ENCODE measurements around the gene OTX1. TPM values are rescaled to one million over a fixed set of nuclear protein-coding genes. Genes with fewer than 3 reads are reported as not detected.
"Not testable (repeated sequence)": the region's sequence is repeated elsewhere in the genome, so short reads cannot be mapped to it uniquely, and the experiment has no call there.

The OTX1 gene
- total RNA-seq, 1 donor from 2014 or later: not detected

DNA sequence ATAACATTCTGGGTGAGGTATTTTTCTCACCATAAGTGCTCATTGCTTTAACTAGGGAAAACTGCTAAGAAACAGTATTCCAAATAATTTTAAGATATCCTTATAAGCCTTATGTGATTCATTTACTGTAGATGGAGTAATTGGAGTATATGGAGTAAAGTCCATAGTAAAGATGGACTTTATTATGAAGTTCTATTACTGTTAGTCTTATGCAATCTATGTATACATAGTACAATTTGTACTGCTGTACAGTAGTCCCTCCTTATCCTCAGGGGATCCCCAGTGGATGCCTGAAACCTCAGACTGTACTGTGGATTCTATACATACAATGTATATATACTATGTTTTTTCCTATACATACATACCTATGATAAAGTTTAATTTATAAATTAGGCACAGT lies 41.1 kb upstream of the OTX1 start:
- TF ChIP-seq, protein P1, sequence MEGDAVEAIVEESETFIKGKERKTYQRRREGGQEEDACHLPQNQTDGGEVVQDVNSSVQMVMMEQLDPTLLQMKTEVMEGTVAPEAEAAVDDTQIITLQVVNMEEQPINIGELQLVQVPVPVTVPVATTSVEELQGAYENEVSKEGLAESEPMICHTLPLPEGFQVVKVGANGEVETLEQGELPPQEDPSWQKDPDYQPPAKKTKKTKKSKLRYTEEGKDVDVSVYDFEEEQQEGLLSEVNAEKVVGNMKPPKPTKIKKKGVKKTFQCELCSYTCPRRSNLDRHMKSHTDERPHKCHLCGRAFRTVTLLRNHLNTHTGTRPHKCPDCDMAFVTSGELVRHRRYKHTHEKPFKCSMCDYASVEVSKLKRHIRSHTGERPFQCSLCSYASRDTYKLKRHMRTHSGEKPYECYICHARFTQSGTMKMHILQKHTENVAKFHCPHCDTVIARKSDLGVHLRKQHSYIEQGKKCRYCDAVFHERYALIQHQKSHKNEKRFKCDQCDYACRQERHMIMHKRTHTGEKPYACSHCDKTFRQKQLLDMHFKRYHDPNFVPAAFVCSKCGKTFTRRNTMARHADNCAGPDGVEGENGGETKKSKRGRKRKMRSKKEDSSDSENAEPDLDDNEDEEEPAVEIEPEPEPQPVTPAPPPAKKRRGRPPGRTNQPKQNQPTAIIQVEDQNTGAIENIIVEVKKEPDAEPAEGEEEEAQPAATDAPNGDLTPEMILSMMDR (IDR thresholded peaks at IDR 0.05; ENCODE audit: borderline replicate concordance): no peak

DNA sequence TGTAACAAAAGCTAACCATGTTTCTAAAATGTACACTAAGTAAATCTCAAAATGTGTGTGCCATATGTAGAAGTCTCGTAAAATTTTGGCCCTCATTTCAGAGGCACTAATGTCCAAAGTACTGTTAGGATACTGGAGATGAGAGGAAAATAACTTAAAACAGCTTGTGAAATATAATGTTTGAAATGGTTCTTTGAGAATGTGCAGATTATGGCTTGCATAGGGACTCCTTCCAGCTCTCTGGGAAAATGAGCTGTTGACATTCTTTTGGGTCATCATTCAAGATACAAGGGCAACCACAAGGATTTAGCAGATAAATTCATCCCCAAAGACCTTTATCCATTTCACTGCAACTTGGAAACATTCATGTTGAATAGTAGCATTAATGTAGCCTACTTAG lies 38.1 kb upstream of the OTX1 start:
- intact Hi-C loops (cut with micrococcal nuclease): no loop called here
- DNase-seq: no peak
- H3K27ac ChIP-seq (replicated peaks): no peak overlapping the region
- no peaks in the 10 kb centered on the region for H3K27me3 ChIP-seq (ENCODE audit: low read depth)
- H3K36me3 ChIP-seq: peaks cover 12% of the 10 kb centered on the region
- no peaks in the 10 kb centered on the region for H3K9me3 ChIP-seq (replicated peaks)
- TF ChIP-seq, protein P1 (IDR thresholded peaks at IDR 0.05; ENCODE audit: borderline replicate concordance): no peak
- H3K4me3 ChIP-seq: no peak overlapping the region
- peaks cover 6% of the 10 kb centered on the region for H3K4me1 ChIP-seq

More for the DNA sequence above, 41.1 kb upstream of the OTX1 start:
- Histone ChIP-seq H3K36me3 (peaks cover 7% of the 10 kb centered on the region), H3K4me1 (peaks cover 6% of the 10 kb centered on the region), H3K27ac (replicated peaks) (no peak overlapping the region), H3K4me3 (no peak overlapping the region), H3K27me3 (ENCODE audit: low read depth) (no peaks in the 10 kb centered on the region), H3K9me3 (replicated peaks) (no peaks in the 10 kb centered on the region)
- intact Hi-C loops (cut with micrococcal nuclease): no loop called here
- DNase-seq: no peak

DNA sequence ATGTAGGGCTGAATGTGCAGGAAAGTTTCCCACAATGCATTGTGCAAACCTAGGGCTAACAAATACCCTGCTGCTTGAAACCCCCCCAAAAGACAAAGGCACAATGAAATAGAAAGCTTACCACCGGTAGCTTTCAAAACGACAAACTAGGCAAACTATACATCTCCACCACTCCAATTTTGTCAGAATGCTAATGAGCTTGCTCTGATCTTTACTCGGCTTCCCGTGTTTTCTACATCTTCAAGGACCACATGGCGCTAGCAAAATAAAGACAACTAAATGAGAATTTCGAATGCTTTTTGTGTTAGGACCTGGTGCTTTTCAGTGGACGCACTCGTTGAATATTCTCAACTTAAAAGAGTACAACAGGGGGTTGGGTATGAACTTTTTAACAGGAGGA lies 37.2 kb upstream of the OTX1 start:
- intact Hi-C loops (cut with micrococcal nuclease): no loop called here
- TF ChIP-seq, protein P1 (IDR thresholded peaks at IDR 0.05; ENCODE audit: borderline replicate concordance): no peak

DNA sequence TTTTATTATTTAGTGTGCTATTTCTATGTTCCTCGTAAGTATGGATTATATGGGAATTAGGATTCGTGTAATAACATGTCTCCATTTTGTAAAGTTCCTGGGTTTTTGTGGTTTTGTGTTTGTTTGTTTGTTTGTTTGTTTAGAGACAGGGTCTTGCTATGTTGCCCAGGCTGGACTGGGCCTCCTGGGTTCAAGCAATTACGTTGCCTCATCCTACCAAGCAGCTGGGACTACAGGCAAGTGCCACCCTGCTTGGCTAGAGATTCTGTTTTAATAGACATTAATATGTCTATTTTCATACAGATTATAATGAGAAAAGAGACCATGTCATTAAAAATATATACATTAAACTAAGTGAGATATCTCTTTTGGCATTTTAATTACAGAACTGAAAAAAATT lies 35.2 kb upstream of the OTX1 start:
- TF ChIP-seq, protein P1 (IDR thresholded peaks at IDR 0.05; ENCODE audit: borderline replicate concordance): no peak
- Histone ChIP-seq H3K4me1 (no peaks in the 10 kb centered on the region), H3K27me3 (ENCODE audit: low read depth) (no peaks in the 10 kb centered on the region), H3K36me3 (peaks cover 12% of the 10 kb centered on the region), H3K4me3 (no peak overlapping the region), H3K9me3 (replicated peaks) (no peaks in the 10 kb centered on the region), H3K27ac (replicated peaks) (no peak overlapping the region)
- intact Hi-C loops (cut with micrococcal nuclease): no loop called here
- no peak for DNase-seq

More for the DNA sequence above, 37.2 kb upstream of the OTX1 start:
- Histone ChIP-seq H3K4me1 (peaks cover 6% of the 10 kb centered on the region), H3K36me3 (peaks cover 12% of the 10 kb centered on the region), H3K9me3 (replicated peaks) (no peaks in the 10 kb centered on the region), H3K27me3 (ENCODE audit: low read depth) (no peaks in the 10 kb centered on the region), H3K4me3 (no peak overlapping the region), H3K27ac (replicated peaks) (no peak overlapping the region)
- no peak for DNase-seq

DNA sequence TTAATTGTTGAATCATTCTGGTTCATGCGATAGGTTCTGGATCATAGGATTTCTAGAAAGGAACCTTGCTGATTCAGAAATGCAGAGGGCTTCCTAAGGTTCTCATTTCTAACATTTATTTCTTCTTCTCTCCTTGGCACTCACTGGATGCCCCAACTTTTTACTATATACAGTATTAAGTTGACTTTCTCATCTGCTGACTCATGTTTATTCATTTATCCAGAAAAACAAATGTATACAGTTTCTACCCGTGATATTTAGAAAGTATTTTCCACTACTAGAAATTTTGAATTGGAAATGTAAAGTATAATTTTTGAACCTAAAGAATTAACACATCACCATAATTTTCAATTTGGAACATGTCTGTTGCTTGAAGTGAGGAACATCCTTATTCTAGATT lies 32.2 kb upstream of the OTX1 start:
- intact Hi-C loops (cut with micrococcal nuclease): no loop called here
- TF ChIP-seq, protein P1 (IDR thresholded peaks at IDR 0.05; ENCODE audit: borderline replicate concordance): no peak
- Histone ChIP-seq H3K27ac (replicated peaks) (no peak overlapping the region), H3K36me3 (peaks cover 25% of the 10 kb centered on the region), H3K9me3 (replicated peaks) (no peaks in the 10 kb centered on the region), H3K27me3 (ENCODE audit: low read depth) (no peaks in the 10 kb centered on the region), H3K4me1 (no peaks in the 10 kb centered on the region), H3K4me3 (no peak overlapping the region)
- no peak for DNase-seq

DNA sequence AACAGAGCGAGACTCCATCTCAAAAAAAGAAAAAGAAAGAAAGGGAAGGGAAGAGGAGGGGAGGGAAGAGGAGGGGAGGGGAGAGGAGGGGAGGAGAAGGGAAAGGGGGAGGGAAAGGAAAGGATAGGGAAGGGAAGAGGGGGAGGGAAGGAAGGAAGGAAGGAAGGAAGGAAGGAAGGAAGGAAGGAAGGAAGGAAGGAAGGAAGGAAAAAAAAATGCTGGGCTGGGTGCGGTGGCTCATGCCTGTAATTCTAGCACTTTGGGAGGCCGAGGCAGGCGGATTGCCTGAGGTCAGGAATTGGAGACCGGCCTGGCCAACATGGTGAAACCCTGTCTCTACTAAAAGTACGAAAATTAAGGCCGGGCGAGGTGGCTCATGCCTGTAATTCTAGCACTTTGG lies 30.9 kb upstream of the OTX1 start:
- DNase-seq; H3K27ac ChIP-seq (replicated peaks); H3K27me3 ChIP-seq (ENCODE audit: low read depth); H3K4me3 ChIP-seq; H3K9me3 ChIP-seq (replicated peaks); intact Hi-C loops (cut with micrococcal nuclease); H3K4me1 ChIP-seq: not testable (repeated sequence)
- peaks cover 17% of the 10 kb centered on the region for H3K36me3 ChIP-seq
